ENCODE data around the gene TSPAN2. TPM values are rescaled to one million over a fixed set of nuclear protein-coding genes. Genes with fewer than 3 reads are reported as not detected.
A peak's percentile ranks its signal among the peaks of the same experiment; 100 is the strongest.

Gene TSPAN2
- total RNA-seq, 2 donors from 2014 or later: 0.43 to 1.0 TPM

GRCh38 chr1:115068826-115069585 is 20.3 kb downstream of the TSPAN2 start:
- DNase-seq (ENCODE audit: low spot score in 2 of 2) (no peak), ATAC-seq (no peak)
- no peak overlapping the region for H3K27ac Mint-ChIP-seq

DNA sequence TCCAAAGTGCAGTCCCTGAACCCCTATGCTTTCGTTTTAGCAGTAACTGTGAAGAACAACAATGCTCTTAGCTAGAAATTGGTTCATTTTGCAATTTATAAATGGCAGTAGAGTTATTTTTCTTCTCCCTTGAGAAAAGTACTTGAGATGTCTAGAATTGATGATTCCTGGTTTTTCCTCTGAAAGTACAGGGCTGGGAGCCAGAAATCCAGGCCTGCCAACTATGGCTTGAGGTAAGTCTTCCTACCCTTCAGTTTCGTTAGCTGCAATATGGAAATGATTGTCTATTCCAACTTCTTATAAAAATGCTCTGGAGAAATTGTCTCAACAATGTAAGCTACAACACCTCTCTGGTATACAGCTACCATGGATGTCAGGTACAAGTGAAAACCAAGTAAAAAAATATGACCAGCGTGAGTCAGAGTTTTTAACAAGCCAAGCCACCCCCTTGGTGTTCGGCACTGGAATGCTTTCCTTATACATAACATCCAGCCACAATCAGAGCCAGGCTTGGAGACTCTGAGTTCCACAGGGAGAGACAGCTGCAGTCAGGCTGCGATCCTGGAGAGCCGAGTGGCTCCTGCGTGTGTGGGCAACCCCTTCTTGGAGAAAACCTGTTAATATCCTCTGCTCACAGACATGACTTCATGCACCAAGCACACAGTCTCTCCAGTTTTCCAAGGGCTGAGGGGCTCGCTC is 22.0 kb downstream of the TSPAN2 start:
- H3K27ac Mint-ChIP-seq: no peak overlapping the region
- H3K36me3 Mint-ChIP-seq: no peaks in the 10 kb centered on the region
- ATAC-seq (no peak), DNase-seq (ENCODE audit: low spot score in 2 of 2) (no peak)
- H3K9me3 Mint-ChIP-seq: no peaks in the 10 kb centered on the region

More at GRCh38 chr1:115068826-115069585, 20.3 kb downstream of the TSPAN2 start:
- H3K36me3 Mint-ChIP-seq: no peaks in the 10 kb centered on the region
- no peaks in the 10 kb centered on the region for H3K9me3 Mint-ChIP-seq

- DNase-seq (ENCODE audit: low spot score in 2 of 2): no peak
- ATAC-seq: no peak
- H3K9me3 Mint-ChIP-seq: no peaks in the 10 kb centered on the region
- no peak overlapping the region for H3K27ac Mint-ChIP-seq
- H3K36me3 Mint-ChIP-seq: no peaks in the 10 kb centered on the region
Measured at GRCh38 chr1:115065021-115065420, 24.3 kb downstream of the TSPAN2 start.

DNA sequence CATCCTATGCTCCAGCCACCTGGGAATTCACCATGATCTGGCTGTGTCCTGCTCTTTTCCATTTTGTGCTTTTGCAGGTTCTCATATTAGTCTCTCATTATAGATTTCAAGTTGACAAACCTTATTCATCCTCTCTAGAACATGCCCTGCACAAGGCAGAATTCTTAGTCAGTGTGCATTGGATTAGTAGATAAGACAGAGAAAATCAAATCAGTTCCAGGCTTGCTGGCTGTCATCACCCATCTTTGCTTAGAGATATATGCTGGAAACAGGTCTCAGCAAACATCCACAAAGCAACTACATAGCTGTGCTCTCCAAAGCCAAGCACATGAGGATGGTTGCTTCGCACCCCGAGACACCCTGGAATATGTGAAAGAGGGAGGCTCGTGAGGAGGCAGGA is 24.8 kb downstream of the TSPAN2 start:
- no peaks in the 10 kb centered on the region for H3K36me3 Mint-ChIP-seq
- ATAC-seq (no peak), DNase-seq (ENCODE audit: low spot score in 2 of 2) (no peak)
- H3K27ac Mint-ChIP-seq: no peak overlapping the region
- no peaks in the 10 kb centered on the region for H3K9me3 Mint-ChIP-seq

GRCh38 chr1:115063228-115063901 is 25.9 kb downstream of the TSPAN2 start:
- Mint-ChIP-seq H3K36me3 (no peaks in the 10 kb centered on the region), H3K9me3 (no peaks in the 10 kb centered on the region), H3K27ac (peak overlapping the region; percentile 50 to 72)
- ATAC-seq (peak; percentile 70 to 75), DNase-seq (ENCODE audit: low spot score in 2 of 2) (no peak)

GRCh38 chr1:115062542-115063004 is 26.7 kb downstream of the TSPAN2 start:
- ATAC-seq (peak; percentile 93 to 94), DNase-seq (ENCODE audit: low spot score in 2 of 2) (peak; percentile 63 to 82)
- peak overlapping the region; percentile 50 to 72 for H3K27ac Mint-ChIP-seq
- H3K9me3 Mint-ChIP-seq: no peaks in the 10 kb centered on the region
- no peaks in the 10 kb centered on the region for H3K36me3 Mint-ChIP-seq

GRCh38 chr1:115060501-115060900 is 28.8 kb downstream of the TSPAN2 start:
- no peak for ATAC-seq
- DNase-seq (ENCODE audit: low spot score in 2 of 2): no peak
- Mint-ChIP-seq H3K27ac (no peak overlapping the region), H3K36me3 (no peaks in the 10 kb centered on the region), H3K9me3 (no peaks in the 10 kb centered on the region)

DNA sequence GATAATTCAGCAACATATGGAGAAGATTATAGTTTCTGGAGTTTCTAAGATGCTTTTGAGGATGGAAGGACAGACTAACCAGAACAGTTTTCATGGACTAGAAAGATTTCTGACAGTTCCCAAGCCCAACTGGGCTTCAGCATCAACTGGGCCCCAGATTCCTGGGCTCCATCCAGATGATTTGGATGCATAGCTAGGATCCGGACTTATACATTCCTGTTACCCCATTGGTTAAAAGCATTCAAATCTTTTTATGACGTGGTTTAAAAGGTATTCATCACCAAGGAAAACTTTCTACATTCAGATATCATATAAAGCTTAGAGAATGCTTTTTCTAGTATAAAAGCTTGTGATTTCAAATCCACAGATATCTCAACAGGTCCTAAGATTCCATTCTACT is 30.0 kb downstream of the TSPAN2 start:
- Mint-ChIP-seq H3K36me3 (no peaks in the 10 kb centered on the region), H3K9me3 (no peaks in the 10 kb centered on the region), H3K27ac (no peak overlapping the region)
- ATAC-seq: no peak
- no peak for DNase-seq (ENCODE audit: low spot score in 2 of 2)

DNA sequence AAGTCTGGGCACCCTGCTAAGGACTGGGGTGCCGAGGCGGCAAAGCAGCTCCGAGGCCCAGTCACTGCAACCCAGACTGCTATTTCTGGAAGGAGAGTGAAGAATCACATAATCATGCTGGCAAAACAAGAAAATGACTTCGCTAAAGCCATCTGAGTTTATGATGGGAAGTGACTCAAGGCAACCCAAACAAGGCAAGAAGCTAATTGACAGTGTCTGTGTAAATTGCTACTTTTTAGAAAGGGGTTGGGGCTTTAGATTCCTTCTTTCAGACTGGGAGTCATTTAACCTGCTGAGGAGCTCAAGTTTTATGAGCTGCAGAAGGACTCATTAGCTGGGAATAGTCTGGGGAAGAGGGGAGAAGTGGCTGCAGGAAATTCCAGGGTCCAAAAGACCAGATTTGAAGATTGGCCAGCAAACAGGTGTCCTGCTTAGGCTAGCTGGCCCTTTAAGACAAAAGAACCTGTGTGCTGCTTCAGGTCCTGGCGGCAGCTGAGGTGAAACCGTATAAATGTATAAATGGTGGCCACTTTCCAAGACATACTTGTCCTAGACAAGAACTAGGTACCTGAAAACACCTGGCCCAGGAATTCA is 31.5 kb downstream of the TSPAN2 start:
- ATAC-seq (no peak), DNase-seq (ENCODE audit: low spot score in 2 of 2) (no peak)
- no peak overlapping the region for H3K27ac Mint-ChIP-seq
- no peaks in the 10 kb centered on the region for H3K9me3 Mint-ChIP-seq
- no peaks in the 10 kb centered on the region for H3K36me3 Mint-ChIP-seq

- ATAC-seq (no peak), DNase-seq (ENCODE audit: low spot score in 2 of 2) (no peak)
- H3K27ac Mint-ChIP-seq: no peak overlapping the region
- no peaks in the 10 kb centered on the region for H3K36me3 Mint-ChIP-seq
- no peaks in the 10 kb centered on the region for H3K9me3 Mint-ChIP-seq
Measured at GRCh38 chr1:115056395-115056798, 32.9 kb downstream of the TSPAN2 start.

DNA sequence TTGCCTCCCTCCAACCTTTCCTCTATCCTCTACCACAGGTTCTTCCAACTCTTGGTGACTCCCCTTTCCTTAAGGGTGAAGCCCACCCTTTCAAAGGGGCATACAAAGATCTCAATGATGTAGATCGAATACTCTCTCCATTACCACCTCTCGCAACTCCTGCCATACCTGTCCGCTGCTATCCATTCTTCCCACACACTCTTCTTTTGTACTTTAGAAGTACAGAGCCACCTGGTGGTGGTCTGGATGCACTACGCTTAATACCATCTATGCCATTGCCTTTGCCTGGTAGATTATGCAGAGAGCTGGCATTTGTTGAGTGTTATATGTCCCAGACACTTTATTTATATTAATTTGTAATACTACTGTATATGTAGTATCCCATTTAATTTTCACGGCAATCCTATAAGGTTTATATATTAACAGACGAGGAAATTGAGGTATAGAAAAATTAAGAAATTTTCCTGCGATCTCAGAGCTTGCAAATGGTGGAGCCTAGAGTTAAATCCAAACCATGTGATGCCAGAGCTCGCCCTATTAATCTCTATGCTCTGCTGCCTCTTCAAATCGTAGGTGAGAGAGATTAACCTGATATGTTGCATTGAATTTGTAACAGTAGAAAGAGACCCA is 36.7 kb downstream of the TSPAN2 start:
- no peak overlapping the region for H3K27ac Mint-ChIP-seq
- ATAC-seq: peak; percentile 74 to 80

GRCh38 chr1:115051850-115052249 is 37.5 kb downstream of the TSPAN2 start:
- DNase-seq (ENCODE audit: low spot score in 2 of 2) (no peak), ATAC-seq (no peak)
- Mint-ChIP-seq H3K9me3 (no peaks in the 10 kb centered on the region), H3K27ac (no peak overlapping the region), H3K36me3 (no peaks in the 10 kb centered on the region)

More for the DNA sequence above, 36.7 kb downstream of the TSPAN2 start:
- H3K36me3 Mint-ChIP-seq: no peaks in the 10 kb centered on the region
- DNase-seq (ENCODE audit: low spot score in 2 of 2): peak in 1 of 2 donors; percentile 57
- H3K9me3 Mint-ChIP-seq: no peaks in the 10 kb centered on the region

- Mint-ChIP-seq H3K36me3 (no peaks in the 10 kb centered on the region), H3K9me3 (peaks cover 5 to 6% of the 10 kb centered on the region in 2 donors), H3K27ac (no peak overlapping the region)
- no peak for ATAC-seq
- no peak for DNase-seq (ENCODE audit: low spot score in 2 of 2)
Measured at GRCh38 chr1:115046751-115047150, 42.6 kb downstream of the TSPAN2 start.

- ATAC-seq: no peak
- H3K27ac Mint-ChIP-seq: no peak overlapping the region
- no peak for DNase-seq (ENCODE audit: low spot score in 2 of 2)
- H3K9me3 Mint-ChIP-seq: peaks cover 5 to 6% of the 10 kb centered on the region in 2 donors
- H3K36me3 Mint-ChIP-seq: no peaks in the 10 kb centered on the region
Measured at GRCh38 chr1:115041654-115042053, 47.6 kb downstream of the TSPAN2 start.

DNA sequence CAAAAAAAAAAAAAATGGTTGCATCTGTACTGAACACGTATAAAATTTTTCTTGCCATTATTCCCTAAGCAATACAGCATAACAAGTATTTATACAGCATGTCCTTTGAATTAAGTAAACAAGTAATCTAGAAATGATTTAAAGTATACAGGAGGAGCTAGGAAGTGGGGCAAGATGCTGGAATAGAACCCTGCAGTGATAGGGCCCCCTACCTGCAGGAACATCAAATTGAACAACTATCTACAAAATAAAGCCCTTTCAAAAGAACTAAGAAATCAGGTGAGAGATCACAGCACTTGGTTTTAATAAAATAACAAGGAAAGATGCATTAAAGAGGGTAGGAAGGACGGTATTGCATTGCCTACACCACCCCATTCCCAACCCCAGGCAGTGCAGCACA is 48.8 kb downstream of the TSPAN2 start:
- Mint-ChIP-seq H3K36me3 (no peaks in the 10 kb centered on the region), H3K9me3 (peaks cover 5 to 6% of the 10 kb centered on the region in 2 donors), H3K27ac (no peak overlapping the region)
- ATAC-seq (no peak), DNase-seq (ENCODE audit: low spot score in 2 of 2) (no peak)

DNA sequence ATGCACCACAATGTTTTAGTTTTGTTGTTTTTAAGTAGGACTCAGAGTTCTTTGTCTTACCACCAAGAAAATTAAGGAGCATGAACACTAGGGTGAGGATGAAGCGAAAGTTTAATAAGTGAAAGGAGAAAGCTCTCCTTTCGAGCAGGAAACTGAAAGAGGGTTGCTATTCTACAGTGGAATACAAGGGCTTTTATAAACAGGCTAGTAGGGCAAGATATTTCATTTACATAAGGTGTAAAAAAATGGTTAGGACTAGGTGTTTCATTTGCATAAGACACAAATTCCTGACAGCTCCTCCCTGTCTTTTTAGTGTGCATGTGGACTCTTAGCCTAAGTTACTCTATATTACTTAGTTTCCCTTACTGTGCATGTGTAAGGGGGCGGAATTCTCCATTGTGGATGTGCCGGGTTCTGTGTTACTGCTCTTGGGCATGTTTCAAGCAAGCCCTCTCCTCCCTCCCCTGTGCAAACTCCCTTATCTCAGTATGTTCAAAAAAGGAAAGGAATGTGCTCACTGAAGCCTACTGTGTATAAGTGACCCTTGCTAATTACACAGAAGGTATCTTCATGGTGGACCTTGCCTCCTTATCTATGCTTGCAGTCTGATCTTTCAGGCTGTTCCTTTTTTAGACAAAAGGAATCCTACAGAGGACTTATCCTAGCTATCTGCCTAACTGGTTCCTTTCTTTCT is 52.3 kb downstream of the TSPAN2 start:
- H3K27ac Mint-ChIP-seq: no peak overlapping the region
- no peak for ATAC-seq
- no peak for DNase-seq (ENCODE audit: low spot score in 2 of 2)
- H3K9me3 Mint-ChIP-seq: peaks cover 0 to under 1% of the 10 kb centered on the region in 2 donors
- H3K36me3 Mint-ChIP-seq: no peaks in the 10 kb centered on the region
